ENCODE data around the gene TMEM120A.

- TF ChIP-seq POLR2A (IDR thresholded peaks at IDR 0.05) = no peak
- TF ChIP-seq CTCF (IDR thresholded peaks at IDR 0.05) = no peak
Observed at GRCh38 chr7:75953431-75953830, 41.0 kb downstream of the TMEM120A start.

Measured in body of pancreas (tissue), 4 donors.